HG02678 (cell line): ENCODE data around the gene FBXW11.
"Not testable (repeated sequence)": the region's sequence is repeated elsewhere in the genome, so short reads cannot be mapped to it uniquely, and the experiment has no call there.

Experiments used
- ATAC-seq: cut with Tn5 transposase; IDR thresholded peaks from one replicate; pipeline ENCODE4 v1.9.1; 2021; ENCODE audit warnings: mild to moderate bottlenecking, moderate library complexity; ENCODE audit not compliant: unreplicated experiment

The FBXW11 gene

GRCh38 chr5:172020110-172020786 lies 13.8 kb upstream of the FBXW11 start:
- not testable (repeated sequence) for ATAC-seq

- ATAC-seq, result no peak
Observed at GRCh38 chr5:172015346-172015745, 8.9 kb upstream of the FBXW11 start.

- no peak for ATAC-seq
Observed at GRCh38 chr5:172010278-172010677, 3.8 kb upstream of the FBXW11 start.

GRCh38 chr5:172009536-172010270 lies 3.3 kb upstream of the FBXW11 start:
- no peak for ATAC-seq

GRCh38 chr5:172008689-172009141 lies 2.3 kb upstream of the FBXW11 start:
- no peak for ATAC-seq

- ATAC-seq, result no peak
Observed at GRCh38 chr5:172008111-172008455, 1.6 kb upstream of the FBXW11 start.

GRCh38 chr5:172007175-172008110 lies 1.0 kb upstream of the FBXW11 start:
- no peak for ATAC-seq

- ATAC-seq, result no peak
Observed at GRCh38 chr5:172005708-172006320, 624 bp downstream of the FBXW11 start.

GRCh38 chr5:172004824-172005237 lies 1.6 kb downstream of the FBXW11 start:
- no peak for ATAC-seq

GRCh38 chr5:172003746-172004145 lies 2.7 kb downstream of the FBXW11 start:
- no peak for ATAC-seq

- no peak for ATAC-seq
Observed at GRCh38 chr5:172002840-172003512, 3.5 kb downstream of the FBXW11 start.

- no peak for ATAC-seq
Observed at GRCh38 chr5:172002310-172002709, 4.1 kb downstream of the FBXW11 start.

GRCh38 chr5:171999877-172000276 lies 6.6 kb downstream of the FBXW11 start:
- ATAC-seq, result peak; percentile 55

- ATAC-seq, result no peak
Observed at GRCh38 chr5:171999100-171999499, 7.3 kb downstream of the FBXW11 start.

- ATAC-seq, result no peak
Observed at GRCh38 chr5:171997011-171997410, 9.4 kb downstream of the FBXW11 start.

- ATAC-seq, result no peak
Observed at GRCh38 chr5:171992813-171993212, 13.6 kb downstream of the FBXW11 start.

GRCh38 chr5:171992305-171992704 lies 14.1 kb downstream of the FBXW11 start:
- no peak for ATAC-seq

- ATAC-seq, result no peak
Observed at GRCh38 chr5:171990713-171991015, 15.8 kb downstream of the FBXW11 start.

- no peak for ATAC-seq
Observed at GRCh38 chr5:171989946-171990712, 16.3 kb downstream of the FBXW11 start.

GRCh38 chr5:171989276-171989675 lies 17.2 kb downstream of the FBXW11 start:
- peak; percentile 70 for ATAC-seq
